Pancreas (tissue), 10 donors: ENCODE measurements around the gene STK25. TPM values are rescaled to one million over a fixed set of nuclear protein-coding genes. Genes with fewer than 3 reads are reported as not detected.
A peak's percentile ranks its signal among the peaks of the same experiment; 100 is the strongest.

Experiments
- ATAC-seq, 4 donors: fragments of 200-7000 bp; cut with Tn5 transposase; one replicate each; pipeline versions ENCODE4 v1.8.0 to v1.9.1; 2020; ENCODE audit warnings: mild to moderate bottlenecking in 4 of 4, moderate library complexity in 4 of 4
- DNase-seq, 6 donors: peaks; one replicate each; pipeline ENCODE4 v3.0.0-alpha.2; 2020
- FAIRE-seq: peaks from 2 replicates; lab custom pipeline; 2012; peaks lifted over from hg19 to GRCh38; lab: Jason Lieb, UNC
- H3K27ac ChIP-seq, 4 donors: fragments of 200-600 bp; sonication (generic); 1 replicate in 3 of 4; 2 replicates in 1 of 4; pipeline versions ENCODE4 v1.5.0 to v1.8.0; 2020
- H3K27me3 ChIP-seq, 4 donors: fragments of 200-600 bp; one replicate each; pipeline ENCODE4 v1.8.0; 2021
- H3K36me3 ChIP-seq, 3 donors: fragments of 200-600 bp; sonication (generic) in 1 of 3; one replicate each; pipeline versions ENCODE4 v1.5.0 to v1.8.0; 2020 to 2021
- H3K4me1 ChIP-seq, 3 donors: fragments of 200-600 bp; one replicate each; pipeline ENCODE4 v1.8.0; 2021
- H3K4me3 ChIP-seq, 4 donors: fragments of 200-600 bp; sonication (generic) in 2 of 4; one replicate each; pipeline versions ENCODE4 v1.5.0 to v1.8.0; 2020 to 2021
- H3K9me3 ChIP-seq, 4 donors: fragments of 200-600 bp; one replicate each; pipeline ENCODE4 v1.8.0; 2021
- CTCF ChIP-seq, 4 donors: fragments of 200-600 bp; sonication (generic) in 3 of 4; IDR thresholded peaks; one replicate each; pipeline versions ENCODE4 v1.5.0 to v1.8.0; 2021; ENCODE audit warnings: antibody characterized with exemption in 4 of 4
- WGBS, 2 donors: extraction: QIAGEN DNeasy Blood & Tissue Kit; methylation state at CpG; one replicate each; pipeline ENCODE4 v1.1.7; 2013; 5-methylcytosine and 5-hydroxymethylcytosine counted together
- intact Hi-C, 3 donors: fragments of 100-400 bp; cut with DNase I; formaldehyde crosslinking; loops; one replicate each; pipeline versions ENCODE4 v1.11.1 to v1.14.2; 2022
- polyA plus RNA-seq, 2 donors: library from polyadenylated mRNA; stranded (reverse); fragments of 200-250 nt; gene quantifications; one replicate each; pipeline ENCODE4 v1.2.3, GENCODE V29; 2013
- total RNA-seq, 6 donors: library from RNA; stranded (reverse); fragmentation: NEBNext Ultra II Directional in 4 of 6; extraction: Animal tissue kit (Norgen Biotek cat#: 25700) in 4 of 6; gene quantifications; one replicate each; pipeline versions ENCODE4 v1.2.1 to v1.2.4, GENCODE V29; 2021 to 2023
- donor health status: healthy with polysubstance abuse.
- donor health status: DM: no; HTN: no; CAD: no; lungs with moderate emphysema.
- donor health status: DM: no; HTN: no; CAD: no.
- donor health status: control.
- donor health status: control.
- donor health status: Bipolar disorder and iron deficiency.
- donor health status: DM: yes; HTN: yes; CAD: no.
- donor health status: DM: no; HTN: no; CAD: no.
- donor health status: DM: no; HTN: no; CAD: no.
- donor health status: DM: yes; HTN: yes; CAD: no.

Gene STK25
- total and polyA plus RNA-seq, 8 donors = 60.6 to 282 (median 79.1) TPM

GRCh38 chr2:241491549-241492173 is 16.7 kb downstream of the STK25 start:
- no peak for FAIRE-seq
- intact Hi-C loops = no loop called here
- Histone ChIP-seq H3K27ac (no peak overlapping the region), H3K4me3 (no peak overlapping the region), H3K4me1 (no peaks in the 10 kb centered on the region), H3K27me3 (no peaks in the 10 kb centered on the region), H3K36me3 (peaks cover 0 to 33% (median 6%) of the 10 kb centered on the region in 3 donors), H3K9me3 (no peaks in the 10 kb centered on the region)
- no peak for TF ChIP-seq CTCF (IDR thresholded peaks at IDR 0.05)
- peak in 1 of 4 donors; percentile 17 for ATAC-seq
- no peak for DNase-seq
- 83 to 84% methylated on average over 15 of the region's 15 CpGs for WGBS, 2 donors

- FAIRE-seq (no peak), ATAC-seq (peak in 2 of 4 donors; percentile 2 to 7)
- H3K36me3 ChIP-seq = peaks cover 0 to 27% (median 6%) of the 10 kb centered on the region in 3 donors
Observed at GRCh38 chr2:241490825-241491506, 17.4 kb downstream of the STK25 start.

GRCh38 chr2:241489733-241490680 is 18.4 kb downstream of the STK25 start:
- Histone ChIP-seq H3K27ac (no peak overlapping the region), H3K9me3 (no peaks in the 10 kb centered on the region), H3K36me3 (peaks cover 0 to 18% (median 6%) of the 10 kb centered on the region in 3 donors), H3K4me3 (no peak overlapping the region), H3K27me3 (no peaks in the 10 kb centered on the region), H3K4me1 (no peaks in the 10 kb centered on the region)
- intact Hi-C loops = no loop called here
- peak in 2 of 4 donors; percentile 3 to 7 for ATAC-seq
- 91 to 94% methylated on average over 15 of the region's 15 CpGs for WGBS, 2 donors
- FAIRE-seq = no peak
- no peak for DNase-seq
- no peak for TF ChIP-seq CTCF (IDR thresholded peaks at IDR 0.05)

More at GRCh38 chr2:241490825-241491506, 17.4 kb downstream of the STK25 start:
- H3K9me3 ChIP-seq = no peaks in the 10 kb centered on the region
- intact Hi-C loops = no loop called here
- no peaks in the 10 kb centered on the region for H3K4me1 ChIP-seq
- H3K27ac ChIP-seq = no peak overlapping the region
- 84 to 88% methylated on average over 16 of the region's 16 CpGs for WGBS, 2 donors
- no peak overlapping the region for H3K4me3 ChIP-seq
- H3K27me3 ChIP-seq = no peaks in the 10 kb centered on the region
- TF ChIP-seq CTCF (IDR thresholded peaks at IDR 0.05) = no peak
- no peak for DNase-seq

GRCh38 chr2:241489088-241489487 is 19.3 kb downstream of the STK25 start:
- no peaks in the 10 kb centered on the region for H3K9me3 ChIP-seq
- ATAC-seq = no peak
- WGBS, 2 donors = 71% methylated on average over 3 of the region's 3 CpGs
- no peak overlapping the region for H3K27ac ChIP-seq
- H3K27me3 ChIP-seq = no peaks in the 10 kb centered on the region
- intact Hi-C loops = no loop called here
- DNase-seq = no peak
- no peak overlapping the region for H3K4me3 ChIP-seq
- peaks cover 0 to 12% (median 2%) of the 10 kb centered on the region in 3 donors for H3K36me3 ChIP-seq
- FAIRE-seq = no peak
- H3K4me1 ChIP-seq = no peaks in the 10 kb centered on the region
- TF ChIP-seq CTCF (IDR thresholded peaks at IDR 0.05) = no peak
